RWPE2 (cell line): ENCODE measurements around the gene GRHL1.

ENCODE experiments used
- ATAC-seq: fragments of 200-7000 bp; cut with Tn5 transposase; 3 replicates; pipeline ENCODE4 v1.9.1; 2021; ENCODE audit warnings: low read depth
- DNase-seq: peaks from one replicate; pipeline ENCODE4 v3.0.0-alpha.2; 2020; ENCODE audit warnings: low spot score
- H3K27ac ChIP-seq: fragments of 450-650 bp; 2 replicates; pipeline ENCODE4 v1.5.1; 2017; ENCODE audit warnings: mild to moderate bottlenecking; ENCODE audit not compliant: poor library complexity, severe bottlenecking
- H3K27me3 ChIP-seq: fragments of 250-450 bp; sonication (Bioruptor Pico); 2 replicates; pipeline ENCODE4 v1.5.1; 2021; ENCODE audit warnings: mild to moderate bottlenecking, moderate library complexity; ENCODE audit not compliant: insufficient read depth, poor library complexity, severe bottlenecking
- H3K36me3 ChIP-seq: fragments of 250-450 bp; sonication (Bioruptor Pico); 2 replicates; pipeline ENCODE4 v1.5.1; 2020; ENCODE audit warnings: low read depth, mild to moderate bottlenecking, moderate library complexity
- H3K4me1 ChIP-seq: fragments of 250-450 bp; sonication (Bioruptor Pico); 2 replicates; pipeline ENCODE4 v1.5.1; 2021; ENCODE audit warnings: mild to moderate bottlenecking, moderate library complexity; ENCODE audit not compliant: insufficient read depth, poor library complexity, severe bottlenecking
- H3K4me3 ChIP-seq: fragments of 250-450 bp; sonication (Bioruptor Pico); 2 replicates; pipeline ENCODE4 v1.5.1; 2021; ENCODE audit warnings: mild to moderate bottlenecking, moderate library complexity; ENCODE audit not compliant: severe bottlenecking
- H3K9me3 ChIP-seq: fragments of 250-450 bp; sonication (Bioruptor Pico); 2 replicates; pipeline ENCODE4 v1.5.1; 2021; ENCODE audit warnings: mild to moderate bottlenecking, moderate library complexity; ENCODE audit not compliant: severe bottlenecking
- TF ChIP-seq, protein P1 (sequence below): fragments of 450-650 bp; IDR thresholded peaks from one replicate; pipeline ENCODE4 v1.5.1; 2017; ENCODE audit warnings: mild to moderate bottlenecking, moderate library complexity; ENCODE audit not compliant: poor library complexity, severe bottlenecking

The GRHL1 gene

DNA sequence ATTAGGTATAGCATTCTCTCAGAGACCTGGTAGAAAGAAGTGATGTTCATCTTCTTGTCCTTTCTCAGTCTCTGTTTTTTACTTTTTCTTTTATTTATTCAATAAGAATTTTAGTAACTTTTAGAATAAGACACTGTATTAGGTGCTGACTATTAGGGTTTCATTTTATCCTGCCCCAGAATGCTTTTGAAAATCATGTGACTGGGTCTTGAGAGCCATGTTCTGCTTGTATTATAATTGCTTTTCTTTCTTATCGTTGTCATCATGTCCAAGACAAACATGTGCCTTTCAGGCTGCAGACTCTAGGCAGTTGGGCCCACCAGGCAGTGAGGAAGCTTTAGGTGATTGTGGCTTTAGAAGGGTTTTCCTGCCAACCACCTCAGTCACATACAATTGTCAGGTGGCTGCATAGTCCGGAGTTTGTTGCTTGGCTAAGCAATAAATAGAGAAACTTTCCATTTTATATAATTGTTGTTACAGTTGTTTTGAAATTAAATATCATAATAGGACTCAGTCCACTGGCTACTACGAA lies 15.1 kb downstream of the GRHL1 start:
- no peaks in the 10 kb centered on the region for H3K36me3 ChIP-seq
- TF ChIP-seq, protein P1, sequence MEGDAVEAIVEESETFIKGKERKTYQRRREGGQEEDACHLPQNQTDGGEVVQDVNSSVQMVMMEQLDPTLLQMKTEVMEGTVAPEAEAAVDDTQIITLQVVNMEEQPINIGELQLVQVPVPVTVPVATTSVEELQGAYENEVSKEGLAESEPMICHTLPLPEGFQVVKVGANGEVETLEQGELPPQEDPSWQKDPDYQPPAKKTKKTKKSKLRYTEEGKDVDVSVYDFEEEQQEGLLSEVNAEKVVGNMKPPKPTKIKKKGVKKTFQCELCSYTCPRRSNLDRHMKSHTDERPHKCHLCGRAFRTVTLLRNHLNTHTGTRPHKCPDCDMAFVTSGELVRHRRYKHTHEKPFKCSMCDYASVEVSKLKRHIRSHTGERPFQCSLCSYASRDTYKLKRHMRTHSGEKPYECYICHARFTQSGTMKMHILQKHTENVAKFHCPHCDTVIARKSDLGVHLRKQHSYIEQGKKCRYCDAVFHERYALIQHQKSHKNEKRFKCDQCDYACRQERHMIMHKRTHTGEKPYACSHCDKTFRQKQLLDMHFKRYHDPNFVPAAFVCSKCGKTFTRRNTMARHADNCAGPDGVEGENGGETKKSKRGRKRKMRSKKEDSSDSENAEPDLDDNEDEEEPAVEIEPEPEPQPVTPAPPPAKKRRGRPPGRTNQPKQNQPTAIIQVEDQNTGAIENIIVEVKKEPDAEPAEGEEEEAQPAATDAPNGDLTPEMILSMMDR, result no peak
- DNase-seq (no peak), ATAC-seq (no peak)
- H3K27ac ChIP-seq, result no peak overlapping the region
- no peaks in the 10 kb centered on the region for H3K27me3 ChIP-seq
- H3K9me3 ChIP-seq, result no peaks in the 10 kb centered on the region
- H3K4me1 ChIP-seq, result peaks cover 8% of the 10 kb centered on the region
- H3K4me3 ChIP-seq, result no peak overlapping the region

DNA sequence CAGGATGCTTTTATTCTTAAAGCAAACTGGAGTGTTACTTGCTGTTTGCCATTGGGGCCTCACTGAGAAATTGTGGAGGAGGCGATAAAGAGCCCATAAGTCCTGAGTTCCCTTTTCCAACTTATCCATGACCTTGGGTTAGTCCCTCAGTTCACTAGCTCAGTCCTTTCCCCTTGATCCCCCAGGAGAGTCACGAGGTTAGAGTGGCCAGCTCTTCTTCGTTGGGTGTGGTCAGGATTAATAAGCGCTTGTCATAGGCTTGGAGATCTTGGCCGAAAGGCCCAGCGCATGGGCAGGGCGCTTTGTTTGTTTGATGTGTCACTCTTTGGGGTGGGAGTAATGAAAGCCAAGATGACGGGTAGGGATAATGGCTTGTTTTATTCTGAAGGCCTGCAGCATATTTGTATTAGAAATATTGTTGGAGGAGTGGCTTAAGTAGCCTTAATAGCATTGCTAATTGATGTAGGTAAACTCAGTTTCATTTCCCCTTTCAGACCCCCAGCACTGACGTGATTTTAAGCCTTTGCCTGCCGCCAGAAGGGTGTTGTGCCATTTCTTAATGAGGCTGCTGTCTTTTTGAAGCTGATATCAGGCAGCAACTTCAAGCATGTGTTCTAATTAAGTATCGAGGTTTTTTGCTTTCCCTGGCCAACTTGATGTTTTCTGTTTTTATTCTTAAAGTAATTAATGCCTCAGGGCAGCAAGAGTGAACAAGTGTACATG lies 15.7 kb downstream of the GRHL1 start:
- Histone ChIP-seq H3K9me3 (no peaks in the 10 kb centered on the region), H3K27me3 (no peaks in the 10 kb centered on the region), H3K4me1 (peaks cover 8% of the 10 kb centered on the region), H3K27ac (no peak overlapping the region), H3K4me3 (no peak overlapping the region), H3K36me3 (no peaks in the 10 kb centered on the region)
- TF ChIP-seq, protein P1, result no peak
- DNase-seq (no peak), ATAC-seq (no peak)

DNA sequence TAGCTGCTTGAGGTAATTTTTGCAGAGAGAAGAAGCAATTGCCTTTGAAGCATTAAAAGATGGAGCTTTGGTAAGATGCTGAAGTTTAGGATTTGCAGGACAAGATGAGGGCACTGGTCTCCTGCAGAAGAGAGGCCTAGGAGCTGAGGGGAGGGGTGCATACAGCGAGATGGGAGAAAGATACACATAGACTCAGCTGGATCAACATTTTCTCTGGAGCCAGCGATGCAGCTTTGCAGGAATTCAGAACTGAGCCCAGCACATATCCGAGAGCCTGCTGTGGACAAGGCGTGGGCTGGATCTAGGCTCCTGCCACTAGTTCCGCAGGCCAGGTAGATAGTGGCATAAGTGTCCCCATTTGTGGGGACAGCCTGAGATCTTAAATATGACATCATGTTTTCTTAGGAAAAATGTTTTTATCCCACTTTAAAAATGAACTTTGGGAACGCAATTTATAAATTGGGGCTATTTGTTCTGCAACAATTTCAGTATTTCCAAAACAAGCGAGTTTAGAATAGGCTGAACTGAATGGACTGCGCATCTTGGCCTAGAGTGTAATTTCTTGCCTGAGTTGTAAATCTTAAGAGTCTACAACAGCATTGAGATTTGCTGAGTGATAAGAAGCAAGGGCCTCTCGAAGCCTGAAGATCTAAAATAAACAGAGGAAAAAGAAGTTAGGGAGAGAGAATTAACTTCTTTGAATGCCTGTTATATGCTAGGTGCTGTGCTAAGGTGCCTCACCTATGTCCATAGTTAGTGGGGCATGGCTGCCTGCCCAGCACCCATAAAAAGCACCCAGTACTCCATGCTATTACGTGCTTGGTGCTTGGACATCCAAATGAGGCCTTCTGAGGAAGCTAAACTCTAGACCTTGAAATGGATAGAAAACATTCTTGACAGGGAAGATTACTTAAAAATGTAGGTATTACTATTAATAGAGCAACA lies 17.3 kb downstream of the GRHL1 start:
- Histone ChIP-seq H3K9me3 (no peaks in the 10 kb centered on the region), H3K27me3 (no peaks in the 10 kb centered on the region), H3K4me3 (no peak overlapping the region), H3K36me3 (no peaks in the 10 kb centered on the region), H3K4me1 (peaks cover 8% of the 10 kb centered on the region), H3K27ac (no peak overlapping the region)
- TF ChIP-seq, protein P1, result no peak
- DNase-seq (no peak), ATAC-seq (no peak)

DNA sequence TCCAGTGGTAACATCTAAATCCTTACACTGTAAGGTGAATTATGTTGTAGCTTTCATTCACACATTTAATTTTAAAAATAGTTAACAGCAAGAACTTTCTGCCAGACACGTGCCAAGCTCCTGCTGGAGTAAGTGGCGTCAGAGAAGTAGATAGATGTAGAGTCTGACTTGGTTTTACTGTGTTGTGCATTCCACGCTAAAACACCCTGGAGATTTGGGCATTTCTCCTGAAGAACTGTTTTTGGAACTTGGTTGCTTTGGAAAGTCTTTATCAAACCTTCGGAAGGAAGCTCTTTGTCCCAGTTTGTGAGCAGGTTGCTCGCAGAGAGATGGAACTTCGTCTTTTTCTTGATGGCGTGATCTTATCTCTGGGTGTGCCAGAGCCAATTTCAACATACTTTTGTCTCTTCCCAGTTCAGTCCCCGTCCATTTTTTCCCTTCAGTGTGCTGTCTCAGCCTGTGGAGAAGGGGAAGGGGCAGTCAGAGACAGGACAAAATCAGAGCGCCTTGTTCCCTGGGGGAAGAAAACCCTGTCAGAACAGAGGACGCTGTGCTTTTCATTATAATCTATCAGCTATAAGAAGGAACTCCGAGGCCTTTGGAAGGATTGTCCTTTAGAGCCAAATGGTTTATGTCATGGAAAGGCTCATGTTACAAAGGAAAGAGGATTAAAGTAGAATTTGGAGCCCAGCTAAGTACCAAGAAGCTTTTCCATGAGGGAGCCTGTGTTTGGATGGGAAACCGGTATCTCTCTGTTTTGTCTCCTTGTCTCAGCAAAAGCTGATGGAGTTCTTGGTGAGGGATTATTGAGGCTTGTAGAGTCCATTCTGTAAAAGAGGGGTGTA lies 18.9 kb downstream of the GRHL1 start:
- Histone ChIP-seq H3K4me1 (peaks cover 8% of the 10 kb centered on the region), H3K4me3 (no peak overlapping the region), H3K36me3 (no peaks in the 10 kb centered on the region), H3K9me3 (no peaks in the 10 kb centered on the region), H3K27me3 (no peaks in the 10 kb centered on the region), H3K27ac (no peak overlapping the region)
- TF ChIP-seq, protein P1, result no peak
- no peak for DNase-seq
- no peak for ATAC-seq
